Measurements from ENCODE around the gene LHPP. TPM values are rescaled to one million over a fixed set of nuclear protein-coding genes. Genes with fewer than 3 reads are reported as not detected.

The LHPP gene
- total and polyA plus RNA-seq, 8 donors, result 12.2 to 26.8 (median 15.0) TPM

- Histone ChIP-seq H3K36me3 (no peaks in the 10 kb centered on the region), H3K27ac (no peak overlapping the region), H3K9me3 (no peaks in the 10 kb centered on the region), H3K4me3 (no peak overlapping the region), H3K27me3 (no peaks in the 10 kb centered on the region), H3K4me1 (peaks cover 43 to 100% of the 10 kb centered on the region in 2 donors)
- ATAC-seq (no peak), DNase-seq (peak in 1 of 4 donors; percentile 62)
- no peak for TF ChIP-seq CTCF (IDR thresholded peaks at IDR 0.05)
- intact Hi-C loops (cut with DNase I), result no loop called here
Measured at GRCh38 chr10:124643330-124644009, 181.8 kb downstream of the LHPP start.

- H3K4me3 ChIP-seq, result no peak overlapping the region
- no peak for TF ChIP-seq CTCF (IDR thresholded peaks at IDR 0.05)
- no peaks in the 10 kb centered on the region for H3K36me3 ChIP-seq
- H3K27ac ChIP-seq, result peak overlapping the region in 1 of 2 donors; percentile 98
- DNase-seq (peak in 1 of 4 donors; percentile 19), ATAC-seq (no peak)
- intact Hi-C loops (cut with DNase I), result no loop called here
- peaks cover 50 to 100% of the 10 kb centered on the region in 2 donors for H3K4me1 ChIP-seq
- no peaks in the 10 kb centered on the region for H3K9me3 ChIP-seq
- H3K27me3 ChIP-seq, result no peaks in the 10 kb centered on the region
Measured at GRCh38 chr10:124644236-124644635, 182.6 kb downstream of the LHPP start.

GRCh38 chr10:124644771-124645415, 183.3 kb downstream of the LHPP start:
- peaks cover 57 to 100% of the 10 kb centered on the region in 2 donors for H3K4me1 ChIP-seq
- no peaks in the 10 kb centered on the region for H3K36me3 ChIP-seq
- H3K9me3 ChIP-seq, result no peaks in the 10 kb centered on the region
- no peak for ATAC-seq
- intact Hi-C loops (cut with DNase I), result no loop called here
- TF ChIP-seq CTCF (IDR thresholded peaks at IDR 0.05), result no peak
- peak overlapping the region in 1 of 2 donors; percentile 98 for H3K27ac ChIP-seq
- peak in 1 of 4 donors; percentile 46 for DNase-seq
- no peaks in the 10 kb centered on the region for H3K27me3 ChIP-seq
- no peak overlapping the region for H3K4me3 ChIP-seq

- DNase-seq (peak in 1 of 4 donors; percentile 52), ATAC-seq (no peak)
- Histone ChIP-seq H3K27me3 (no peaks in the 10 kb centered on the region), H3K36me3 (no peaks in the 10 kb centered on the region), H3K4me1 (peaks cover 53 to 100% of the 10 kb centered on the region in 2 donors), H3K9me3 (no peaks in the 10 kb centered on the region), H3K4me3 (no peak overlapping the region), H3K27ac (peak overlapping the region; percentile 82 to 98)
- intact Hi-C loops (cut with DNase I), result no loop called here
- no peak for TF ChIP-seq CTCF (IDR thresholded peaks at IDR 0.05)
Measured at GRCh38 chr10:124645467-124646095, 184.0 kb downstream of the LHPP start.

Measured in left lung (tissue), 10 donors.